HG02884 (cell line): ENCODE measurements around the gene NAA30.
A peak's percentile ranks its signal among the peaks of the same experiment; 100 is the strongest.
"Not testable (repeated sequence)": the region's sequence is repeated elsewhere in the genome, so short reads cannot be mapped to it uniquely, and the experiment has no call there.

ENCODE experiments used
- ATAC-seq: cut with Tn5 transposase; IDR thresholded peaks from one replicate; pipeline ENCODE4 v1.9.1; 2021; ENCODE audit warnings: mild to moderate bottlenecking, moderate library complexity; ENCODE audit not compliant: unreplicated experiment

Gene NAA30

GRCh38 chr14:57390037-57390805 is at the start of gene NAA30:
Gene NAA30, plus strand, starts transcription at chr14:57390586. Its CDS starts 372 bp downstream, at chr14:57390958.
- peak; percentile 74 for ATAC-seq

GRCh38 chr14:57343545-57344297 is 46.7 kb upstream of the NAA30 start:
- ATAC-seq, result not testable (repeated sequence)

GRCh38 chr14:57345106-57345505 is 45.3 kb upstream of the NAA30 start:
- no peak for ATAC-seq

GRCh38 chr14:57346741-57347140 is 43.6 kb upstream of the NAA30 start:
- ATAC-seq, result no peak

GRCh38 chr14:57352396-57353170 is 37.8 kb upstream of the NAA30 start:
- ATAC-seq, result no peak

- no peak for ATAC-seq
These were observed 35.1 kb upstream of the NAA30 start for GRCh38 chr14:57355081-57355800.

GRCh38 chr14:57362361-57362760 is 28.0 kb upstream of the NAA30 start:
- ATAC-seq, result no peak

- ATAC-seq, result no peak
These were observed 25.5 kb upstream of the NAA30 start for GRCh38 chr14:57364659-57365450.

- ATAC-seq, result not testable (repeated sequence)
These were observed 20.2 kb upstream of the NAA30 start for GRCh38 chr14:57370187-57370586.

GRCh38 chr14:57371013-57371412 is 19.4 kb upstream of the NAA30 start:
- no peak for ATAC-seq

- ATAC-seq, result no peak
These were observed 15.2 kb upstream of the NAA30 start for GRCh38 chr14:57375156-57375555.

GRCh38 chr14:57378661-57379060 is 11.7 kb upstream of the NAA30 start:
- ATAC-seq, result no peak

- ATAC-seq, result no peak
These were observed 9.5 kb upstream of the NAA30 start for GRCh38 chr14:57380935-57381334.

- ATAC-seq, result no peak
These were observed 8.1 kb upstream of the NAA30 start for GRCh38 chr14:57382283-57382682.

- no peak for ATAC-seq
These were observed 7.2 kb upstream of the NAA30 start for GRCh38 chr14:57383125-57383745.

GRCh38 chr14:57388067-57388466 is 2.3 kb upstream of the NAA30 start:
- ATAC-seq, result no peak

GRCh38 chr14:57389646-57390036 is 745 bp upstream of the NAA30 start:
- no peak for ATAC-seq

GRCh38 chr14:57390806-57391516 is 575 bp downstream of the NAA30 start:
- peak; percentile 39 for ATAC-seq
